HG03469 (cell line): ENCODE measurements around the gene FAM43A.
A peak's percentile ranks its signal among the peaks of the same experiment; 100 is the strongest.

Experiments used
- ATAC-seq: cut with Tn5 transposase; IDR thresholded peaks from one replicate; pipeline ENCODE4 v1.9.1; 2021; ENCODE audit warnings: mild to moderate bottlenecking, moderate library complexity, moderate number of reproducible peaks; ENCODE audit not compliant: unreplicated experiment

FAM43A gene

DNA sequence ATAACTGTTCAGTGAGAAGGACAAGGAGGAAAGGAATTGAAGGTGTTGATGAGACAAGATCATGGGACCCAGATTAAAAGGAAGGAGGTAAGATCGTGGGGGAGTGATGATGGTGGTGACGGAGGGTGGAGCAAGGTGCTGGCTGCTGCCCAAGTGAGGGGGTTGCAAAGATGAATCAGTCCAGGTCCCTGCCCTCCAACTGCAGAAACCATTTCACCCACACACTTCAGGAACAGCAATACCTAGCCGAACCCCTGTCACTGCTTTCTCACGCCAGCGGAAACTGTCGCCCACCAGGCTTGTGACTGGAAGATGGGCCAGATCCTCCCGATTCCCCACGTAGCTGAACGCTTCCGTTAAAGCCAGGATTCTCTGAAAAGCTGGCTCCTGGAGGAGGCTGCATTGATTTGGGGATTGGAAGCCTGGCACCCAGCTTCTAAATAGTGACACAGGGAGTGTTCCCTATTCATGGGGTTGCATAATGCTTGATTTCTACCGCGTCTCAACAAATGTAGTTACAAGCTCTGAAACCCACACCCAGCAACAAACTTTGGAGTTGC is 10.5 kb upstream of the FAM43A start:
- no peak for ATAC-seq

DNA sequence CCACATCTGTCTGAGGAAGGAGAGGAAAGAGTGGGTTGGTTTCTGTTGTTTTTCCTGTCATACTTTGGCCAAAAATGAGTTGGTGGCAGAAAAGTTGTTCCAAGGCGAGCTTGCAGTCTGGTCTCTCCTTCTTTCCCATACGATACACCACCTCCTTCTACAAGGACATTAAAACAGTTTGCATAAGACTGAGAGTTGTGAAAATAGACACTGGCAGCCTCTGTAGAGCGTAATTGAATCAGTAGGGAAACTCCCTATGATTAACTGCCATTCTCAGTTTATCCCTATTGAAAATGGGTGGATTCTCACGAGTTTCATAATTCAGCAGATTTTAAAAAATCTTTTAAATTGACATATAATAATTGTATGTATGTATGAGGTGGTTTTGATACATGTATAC is 10.0 kb upstream of the FAM43A start:
- no peak for ATAC-seq

- ATAC-seq: no peak
Observed at GRCh38 chr3:194676471-194676870, 9.2 kb upstream of the FAM43A start.

DNA sequence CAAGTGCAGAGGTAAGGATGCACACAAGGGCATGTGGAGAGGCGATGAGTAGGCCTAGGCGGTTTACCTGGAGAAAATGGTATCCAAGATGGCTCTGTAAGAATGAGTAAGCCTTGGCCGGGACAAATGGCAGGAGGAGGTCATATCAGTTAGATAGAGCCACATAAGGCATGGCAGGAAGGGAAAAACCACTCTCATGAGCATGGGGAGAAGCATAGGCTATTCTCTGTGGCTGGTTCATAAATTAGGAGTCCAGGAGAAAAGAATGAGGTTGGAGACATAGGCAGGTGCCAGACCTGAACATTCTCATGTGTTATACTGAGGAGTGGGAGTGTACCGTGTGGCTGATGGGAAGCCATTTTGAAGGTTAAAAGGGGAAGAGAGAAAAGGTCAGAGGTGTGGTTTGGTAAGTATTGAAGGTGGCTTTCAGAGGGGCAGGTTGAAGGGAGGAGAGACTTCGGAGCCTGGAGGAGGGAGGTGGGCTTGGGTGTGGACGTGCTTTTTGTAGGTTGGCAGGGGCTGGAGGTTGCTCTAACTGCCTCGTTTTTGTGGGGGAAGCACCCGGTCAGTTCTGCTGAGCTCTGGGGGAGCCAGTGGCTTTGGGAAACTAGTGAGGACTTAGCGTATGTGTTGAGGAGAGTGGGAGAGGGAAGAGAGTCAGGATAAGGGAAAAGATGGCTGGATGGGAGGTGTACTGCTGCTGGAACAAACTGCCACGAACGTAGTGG is 4.6 kb upstream of the FAM43A start:
- ATAC-seq: no peak

DNA sequence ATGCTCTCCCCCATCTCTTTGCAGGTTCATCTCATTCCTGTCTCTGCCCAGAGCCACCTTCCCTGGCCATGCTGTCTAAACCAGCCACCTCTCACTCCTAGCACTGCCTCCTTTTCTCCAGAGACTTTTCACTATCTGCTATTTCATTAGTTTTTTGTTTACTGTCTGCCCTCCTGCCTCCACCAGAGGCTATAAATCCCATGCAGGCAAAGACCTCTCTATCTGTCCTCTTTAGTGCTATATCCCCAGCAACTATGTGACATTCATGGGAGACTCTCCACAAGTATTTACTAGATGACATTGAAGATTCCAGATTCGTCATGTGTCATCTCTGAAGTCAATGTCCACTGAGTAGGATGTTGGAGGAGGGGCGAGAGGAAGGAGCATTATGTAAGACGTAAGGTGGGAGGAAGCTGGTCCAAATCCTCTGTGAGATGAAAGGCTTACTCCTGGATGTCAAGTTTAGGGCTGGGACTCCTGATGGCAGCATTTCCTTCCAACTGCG is 3.4 kb upstream of the FAM43A start:
- ATAC-seq: no peak

DNA sequence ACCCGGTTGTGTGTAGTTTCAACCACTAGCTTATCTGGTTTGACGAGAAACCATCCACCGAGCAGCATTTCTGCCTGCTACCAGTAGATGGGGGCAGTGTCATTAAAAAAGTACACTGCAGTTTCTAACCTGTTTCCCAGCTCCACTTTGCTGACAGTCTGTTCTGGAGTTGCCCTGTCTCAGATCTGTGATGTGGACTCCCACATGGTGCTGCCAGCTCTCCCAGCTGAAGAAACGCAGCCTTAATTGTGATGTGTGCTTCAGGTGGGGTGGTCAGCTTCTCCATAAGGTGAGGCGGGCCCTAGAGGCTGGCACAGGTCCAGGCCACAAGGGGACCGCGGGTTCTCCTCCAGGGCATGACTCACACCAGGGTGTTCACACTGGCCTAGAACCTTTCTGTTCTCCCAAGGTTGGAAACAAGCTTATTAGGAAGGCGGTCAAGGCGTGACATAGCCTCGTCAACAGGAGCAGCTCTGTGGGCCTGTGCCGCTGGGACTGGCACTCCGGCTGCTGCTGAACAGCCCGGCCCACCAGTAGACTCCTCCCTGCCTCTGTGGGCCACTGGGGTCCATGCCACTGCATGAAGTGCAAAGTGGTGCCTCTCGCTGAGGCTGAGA is 2.9 kb upstream of the FAM43A start:
- ATAC-seq: peak; percentile 30

DNA sequence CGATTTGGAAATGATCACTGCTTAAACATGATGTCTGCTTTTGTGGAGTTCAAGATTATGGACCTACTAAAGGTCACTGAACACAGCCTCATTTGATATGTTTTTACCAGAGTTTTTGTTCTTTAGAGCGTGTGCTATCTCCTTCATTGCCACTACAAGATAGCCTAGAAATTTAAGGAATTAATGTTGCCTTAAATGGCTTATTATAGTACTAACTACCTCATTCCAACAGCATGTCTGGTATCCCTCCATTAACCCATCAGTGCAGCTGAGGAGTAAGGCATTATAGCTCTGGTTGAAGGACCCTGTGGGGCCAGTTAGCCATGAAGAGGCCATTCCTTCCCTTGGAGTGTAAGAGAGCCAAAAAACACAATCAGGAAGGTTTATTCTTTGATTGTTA is 2.3 kb upstream of the FAM43A start:
- ATAC-seq: no peak

DNA sequence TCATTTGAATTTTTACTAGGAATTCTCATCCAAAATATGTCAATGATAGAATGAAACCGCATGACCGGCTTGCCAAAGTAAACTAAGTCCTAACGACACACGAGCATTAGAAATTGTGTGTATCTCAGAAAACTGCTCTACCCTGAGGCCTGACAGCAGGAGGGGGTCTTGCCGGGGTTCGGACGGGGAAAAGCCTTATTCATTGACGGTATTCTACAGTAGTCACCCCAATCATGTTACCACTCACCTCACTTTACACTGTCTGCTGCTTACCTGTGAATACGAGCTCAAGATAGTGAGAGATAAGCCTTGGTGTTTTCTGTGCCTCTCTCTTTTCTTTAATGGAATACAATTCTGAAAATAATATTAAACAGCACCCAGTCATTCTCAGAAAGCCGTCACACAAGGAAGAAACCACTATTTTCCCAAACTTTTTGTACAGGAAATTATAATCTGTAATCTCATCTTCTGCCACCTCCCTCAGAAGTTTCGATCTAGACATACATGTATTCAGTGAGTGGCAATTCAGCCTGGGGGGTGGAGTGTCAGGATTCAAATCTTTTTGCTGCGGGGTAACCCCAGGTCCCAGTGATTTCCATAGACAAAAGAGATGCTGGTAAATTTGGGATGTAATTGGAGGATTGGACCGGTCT is 492 bp upstream of the FAM43A start:
- ATAC-seq: no peak

DNA sequence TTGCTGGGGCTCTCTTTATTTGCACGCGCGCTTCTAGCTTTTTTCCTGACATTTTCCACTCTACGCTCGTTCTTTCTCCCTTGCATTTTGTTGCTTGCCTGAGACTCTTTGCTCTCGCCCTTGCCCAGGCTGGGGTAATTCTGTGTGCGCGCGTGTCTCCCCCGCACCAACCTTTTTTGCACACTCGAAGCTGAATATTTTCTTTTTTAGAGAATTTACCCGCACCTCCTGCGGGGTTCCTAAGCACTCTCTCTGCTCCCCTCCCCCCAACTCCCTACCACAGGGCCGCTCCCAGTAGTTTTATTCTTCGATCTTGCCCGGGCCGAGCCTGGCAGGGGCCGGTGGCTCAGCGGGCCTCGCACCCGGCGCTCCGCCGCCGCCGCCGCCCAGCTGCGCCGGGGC is 732 bp downstream of the FAM43A start:
- ATAC-seq: no peak

DNA sequence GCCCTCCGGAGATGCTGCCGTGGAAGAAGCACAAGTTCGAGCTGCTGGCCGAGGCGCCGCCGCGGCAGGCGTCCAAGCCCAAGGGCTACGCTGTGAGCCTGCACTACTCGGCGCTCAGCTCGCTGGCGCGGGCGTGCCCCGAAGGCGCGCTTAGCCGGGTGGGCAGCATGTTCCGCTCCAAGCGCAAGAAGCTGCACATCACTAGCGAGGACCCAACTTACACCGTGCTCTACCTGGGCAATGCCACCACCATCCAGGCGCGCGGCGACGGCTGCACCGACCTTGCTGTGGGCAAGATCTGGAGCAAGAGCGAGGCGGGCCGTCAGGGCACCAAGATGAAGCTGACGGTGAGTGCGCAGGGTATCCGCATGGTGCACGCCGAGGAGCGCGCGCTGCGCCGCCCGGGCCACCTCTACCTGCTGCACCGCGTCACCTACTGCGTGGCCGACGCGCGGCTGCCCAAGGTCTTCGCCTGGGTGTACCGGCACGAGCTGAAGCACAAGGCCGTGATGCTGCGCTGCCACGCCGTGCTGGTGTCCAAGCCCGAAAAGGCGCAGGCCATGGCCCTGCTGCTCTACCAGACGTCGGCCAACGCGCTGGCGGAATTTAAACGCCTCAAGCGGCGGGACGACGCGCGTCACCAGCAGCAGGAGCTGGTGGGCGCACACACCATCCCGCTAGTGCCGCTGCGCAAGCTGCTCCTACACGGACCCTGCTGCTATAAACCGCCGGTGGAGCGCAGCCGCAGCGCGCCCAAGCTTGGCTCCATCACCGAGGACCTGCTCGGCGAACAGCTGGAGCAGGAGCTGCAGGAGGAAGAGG is 1.3 kb downstream of the FAM43A start:
- ATAC-seq: no peak

- ATAC-seq: no peak
Observed at GRCh38 chr3:194687638-194688199, 2.0 kb downstream of the FAM43A start.

DNA sequence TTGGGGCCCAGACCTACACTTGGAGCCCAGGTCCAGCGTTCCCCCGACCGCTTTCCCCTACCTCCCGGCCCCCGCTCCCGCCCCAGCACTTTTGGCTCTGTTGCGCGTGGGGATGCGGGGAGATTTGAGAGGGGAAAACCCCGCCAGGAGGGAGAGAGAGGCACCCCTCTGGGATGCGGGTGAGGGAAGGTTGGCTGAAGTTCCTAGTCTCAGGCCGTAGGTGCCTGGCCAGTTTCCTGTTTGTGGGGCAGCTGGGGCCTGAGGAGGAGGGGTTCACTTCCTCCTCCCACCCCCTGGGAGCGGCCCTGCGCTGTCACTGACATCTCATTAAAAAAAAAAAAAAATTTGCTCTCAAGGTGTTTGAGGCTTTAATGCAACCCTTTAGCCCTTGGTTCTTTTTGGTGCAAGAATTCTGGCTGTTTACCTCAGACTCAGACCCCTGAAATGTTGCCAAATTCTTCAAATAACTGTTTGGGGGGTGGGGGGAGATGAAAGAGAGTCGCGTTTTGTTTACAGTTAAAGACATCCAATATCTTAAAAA is 2.6 kb downstream of the FAM43A start:
- no peak for ATAC-seq

- no peak for ATAC-seq
Observed at GRCh38 chr3:194688946-194689345, 3.3 kb downstream of the FAM43A start.

DNA sequence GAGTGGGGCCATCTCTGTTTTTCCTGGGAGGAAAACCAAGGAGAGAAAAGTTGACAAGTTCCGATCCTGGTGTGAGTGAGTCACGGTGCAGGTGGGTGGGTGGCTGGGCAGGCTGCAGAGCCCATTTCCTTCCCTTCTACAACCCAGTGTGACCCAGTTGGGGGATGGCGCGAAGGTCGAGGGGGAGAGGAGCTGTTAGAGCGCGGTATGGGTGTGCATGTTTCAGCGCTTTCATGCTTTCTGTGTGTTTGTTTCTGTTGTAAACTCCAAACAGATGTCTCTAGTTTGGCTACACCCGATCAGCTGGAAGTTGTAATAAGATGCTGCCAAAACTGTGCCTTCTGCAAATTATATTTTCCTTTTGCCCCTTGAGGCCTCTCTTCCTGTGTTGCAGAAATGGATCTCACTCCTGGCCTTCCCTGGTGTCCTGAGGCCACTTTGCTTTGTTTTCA is 3.8 kb downstream of the FAM43A start:
- ATAC-seq: no peak

DNA sequence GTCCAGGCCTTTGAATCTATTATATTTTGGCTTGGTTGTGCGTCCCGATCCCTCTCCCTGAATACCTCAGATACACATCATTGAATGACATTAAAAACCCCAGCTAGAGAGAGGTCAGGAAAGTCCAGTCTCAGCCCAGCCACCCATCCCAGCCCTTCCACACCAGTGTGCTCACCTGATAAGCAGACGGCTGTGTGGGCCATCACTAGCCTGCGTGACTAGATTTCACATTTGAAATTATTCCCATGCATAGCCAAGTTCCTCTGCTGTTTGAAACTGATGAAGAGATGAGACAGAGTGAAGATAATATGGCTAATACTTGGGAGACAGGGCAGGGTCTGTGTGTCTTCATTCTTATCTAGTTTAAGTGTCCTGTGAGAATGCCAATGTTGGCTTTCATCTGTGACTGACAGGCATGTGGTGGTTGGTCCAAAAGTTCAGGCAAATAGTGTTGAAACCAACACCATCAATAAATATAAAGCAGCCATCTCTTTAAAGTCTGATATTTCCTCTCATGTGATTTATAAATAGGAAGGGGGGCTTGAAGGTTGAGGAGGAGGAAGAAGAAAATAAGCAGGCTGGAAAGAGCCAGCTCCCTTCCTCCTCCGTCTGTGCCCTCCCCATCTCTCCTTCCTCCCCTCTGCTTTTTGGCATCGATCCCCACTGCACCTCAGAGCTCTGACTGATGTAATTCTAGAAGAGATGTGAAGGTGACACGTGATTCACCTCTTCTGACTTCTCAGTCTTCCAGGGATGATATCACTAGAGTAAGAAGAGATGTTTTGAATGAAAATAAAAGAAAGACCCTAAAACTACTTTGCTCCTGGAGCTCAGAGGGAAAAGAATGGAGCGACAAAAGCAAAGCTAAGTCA is 5.1 kb downstream of the FAM43A start:
- ATAC-seq: no peak

- peak; percentile 57 for ATAC-seq
Observed at GRCh38 chr3:194691481-194692283, 6.0 kb downstream of the FAM43A start.

GRCh38 chr3:194696702-194697101 is 11.0 kb downstream of the FAM43A start:
- no peak for ATAC-seq

DNA sequence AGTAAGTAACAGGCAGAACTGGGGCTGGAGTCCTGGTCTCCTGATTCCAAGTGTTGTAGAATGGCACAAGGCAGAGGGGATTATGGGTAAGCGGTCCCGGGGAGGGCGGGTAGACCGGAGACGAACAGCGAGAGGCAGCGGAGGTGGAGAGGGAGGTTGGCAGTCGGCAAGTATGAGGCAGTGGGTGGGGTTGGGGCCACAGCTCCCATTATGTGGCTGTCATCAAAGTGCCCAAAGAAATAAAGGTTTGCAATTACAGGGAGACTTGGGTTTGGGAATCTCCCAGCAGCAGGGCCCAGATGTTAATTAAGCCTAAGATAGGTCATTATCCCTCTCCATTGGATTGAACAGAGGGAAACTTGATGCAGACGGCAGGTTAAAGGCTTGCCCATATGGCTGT is 16.9 kb downstream of the FAM43A start:
- no peak for ATAC-seq
